ENCODE results near the gene TOR4A. TPM values are rescaled to one million over a fixed set of nuclear protein-coding genes. Genes with fewer than 3 reads are reported as not detected.
A peak's percentile ranks its signal among the peaks of the same experiment; 100 is the strongest.

TOR4A gene
- total and polyA plus RNA-seq, 9 donors: 0.85 to 16.3 (median 8.2) TPM

DNA sequence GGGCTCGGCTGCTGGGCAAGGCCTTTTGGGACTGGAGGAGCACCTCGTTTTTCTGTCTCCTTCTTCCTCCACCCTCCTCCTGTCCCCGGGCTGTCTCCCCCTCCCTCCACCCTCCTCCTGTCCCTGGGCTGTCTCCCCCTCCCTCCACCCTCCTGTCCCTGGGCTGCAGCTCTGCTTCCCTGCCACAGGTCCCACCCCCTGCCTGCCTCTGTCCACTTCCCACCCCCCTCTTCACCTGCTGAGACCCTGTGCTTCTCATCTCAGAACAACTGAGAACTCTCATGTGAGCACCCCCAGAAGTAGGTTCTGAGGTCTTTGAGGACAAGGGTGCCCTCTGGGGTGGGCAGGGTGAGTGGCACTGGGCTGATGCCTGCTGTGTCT, 5.8 kb upstream of the TOR4A start:
- no peak overlapping the region for H3K27ac ChIP-seq
- H3K4me3 ChIP-seq: no peak overlapping the region
- WGBS, 3 donors: 39 to 58% (median 48%) methylated on average over 3 of the region's 3 CpGs
- TF ChIP-seq, protein P1, sequence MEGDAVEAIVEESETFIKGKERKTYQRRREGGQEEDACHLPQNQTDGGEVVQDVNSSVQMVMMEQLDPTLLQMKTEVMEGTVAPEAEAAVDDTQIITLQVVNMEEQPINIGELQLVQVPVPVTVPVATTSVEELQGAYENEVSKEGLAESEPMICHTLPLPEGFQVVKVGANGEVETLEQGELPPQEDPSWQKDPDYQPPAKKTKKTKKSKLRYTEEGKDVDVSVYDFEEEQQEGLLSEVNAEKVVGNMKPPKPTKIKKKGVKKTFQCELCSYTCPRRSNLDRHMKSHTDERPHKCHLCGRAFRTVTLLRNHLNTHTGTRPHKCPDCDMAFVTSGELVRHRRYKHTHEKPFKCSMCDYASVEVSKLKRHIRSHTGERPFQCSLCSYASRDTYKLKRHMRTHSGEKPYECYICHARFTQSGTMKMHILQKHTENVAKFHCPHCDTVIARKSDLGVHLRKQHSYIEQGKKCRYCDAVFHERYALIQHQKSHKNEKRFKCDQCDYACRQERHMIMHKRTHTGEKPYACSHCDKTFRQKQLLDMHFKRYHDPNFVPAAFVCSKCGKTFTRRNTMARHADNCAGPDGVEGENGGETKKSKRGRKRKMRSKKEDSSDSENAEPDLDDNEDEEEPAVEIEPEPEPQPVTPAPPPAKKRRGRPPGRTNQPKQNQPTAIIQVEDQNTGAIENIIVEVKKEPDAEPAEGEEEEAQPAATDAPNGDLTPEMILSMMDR (IDR thresholded peaks at IDR 0.05): no peak
- TF ChIP-seq POLR2A (IDR thresholded peaks at IDR 0.05) (no peak), EP300 (IDR thresholded peaks at IDR 0.05) (no peak)
- peaks cover 10% of the 10 kb centered on the region for H3K4me1 ChIP-seq (ENCODE audit: insufficient read depth)
- no peaks in the 10 kb centered on the region for H3K36me3 ChIP-seq
- intact Hi-C loops (cut with DNase I): no loop called here
- H3K9me3 ChIP-seq: no peaks in the 10 kb centered on the region
- no peak for DNase-seq
- H3K27me3 ChIP-seq: no peaks in the 10 kb centered on the region

DNA sequence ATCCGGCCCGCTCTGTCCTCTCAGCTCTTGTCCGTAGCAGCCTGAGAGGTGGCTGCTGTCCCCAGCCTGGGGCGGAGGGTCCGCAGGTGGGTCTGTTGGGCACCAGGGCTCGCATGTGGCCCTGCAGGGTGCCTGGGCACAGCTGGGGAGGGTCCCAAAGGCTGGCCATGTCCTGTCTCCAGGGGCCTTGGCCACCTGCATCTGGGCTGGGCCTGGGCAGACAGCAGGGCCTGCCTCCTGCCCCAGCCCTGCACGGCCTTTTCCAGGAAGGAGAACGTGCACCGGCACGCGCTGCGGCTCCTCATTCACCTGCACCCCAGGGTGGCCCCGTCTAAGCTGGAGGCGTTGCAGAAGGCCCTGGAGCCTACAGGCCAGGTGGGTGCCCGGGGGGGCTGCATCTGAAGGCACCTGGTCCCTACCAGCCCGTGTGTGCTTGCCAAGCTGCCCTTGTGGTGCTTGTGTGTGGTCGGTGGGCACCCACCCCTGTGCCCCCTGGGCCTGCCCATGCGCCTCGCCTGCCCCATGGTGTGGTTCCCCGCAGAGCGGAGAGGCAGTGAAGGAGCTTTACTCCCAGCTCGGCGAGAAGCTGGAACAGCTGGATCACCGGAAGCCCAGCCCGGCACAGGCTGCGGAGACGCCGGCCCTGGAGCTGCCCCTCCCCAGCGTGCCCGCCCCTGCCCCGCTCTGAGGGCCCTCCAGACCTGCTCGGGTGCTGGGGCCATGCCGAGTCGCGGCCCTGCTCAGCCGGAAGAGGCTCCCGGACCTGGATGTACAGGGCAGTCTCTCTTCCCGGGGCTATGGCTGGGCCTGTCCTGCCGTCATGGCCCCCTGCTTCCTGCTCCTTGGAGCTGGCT, 5.1 kb upstream of the TOR4A start:
- H3K36me3 ChIP-seq: no peaks in the 10 kb centered on the region
- DNase-seq: peak in 1 of 5 donors; percentile 21
- TF ChIP-seq, protein P1 (IDR thresholded peaks at IDR 0.05): no peak
- TF ChIP-seq EP300 (IDR thresholded peaks at IDR 0.05) (no peak), POLR2A (IDR thresholded peaks at IDR 0.05) (no peak)
- H3K4me3 ChIP-seq: no peak overlapping the region
- intact Hi-C loops (cut with DNase I): no loop called here
- no peaks in the 10 kb centered on the region for H3K27me3 ChIP-seq
- H3K27ac ChIP-seq: no peak overlapping the region
- H3K4me1 ChIP-seq (ENCODE audit: insufficient read depth): peaks cover 18% of the 10 kb centered on the region
- no peaks in the 10 kb centered on the region for H3K9me3 ChIP-seq
- WGBS, 3 donors: 92 to 94% (median 93%) methylated on average over 28 to 39 of the region's 39 CpGs

DNA sequence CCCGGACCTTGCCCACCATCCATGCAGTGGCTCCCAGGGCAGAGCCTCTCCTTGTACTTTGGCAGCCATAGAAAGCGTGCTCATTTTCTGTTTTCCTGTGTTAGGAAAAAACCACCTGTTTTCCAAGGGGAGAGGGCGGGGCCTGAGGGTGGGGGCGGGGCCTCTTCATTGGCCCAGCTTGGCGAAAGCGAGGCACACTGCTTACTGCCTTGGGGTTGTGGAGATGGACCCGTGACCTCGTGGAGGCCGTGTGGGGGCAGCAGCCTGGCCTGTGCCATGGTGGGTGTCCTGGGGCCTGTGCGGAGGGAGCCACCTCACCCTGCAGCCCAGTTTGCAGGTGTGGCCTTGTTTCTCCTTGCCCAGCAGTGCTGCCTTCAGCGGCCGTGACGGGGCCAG, 4.4 kb upstream of the TOR4A start:
- H3K4me1 ChIP-seq (ENCODE audit: insufficient read depth): peaks cover 19% of the 10 kb centered on the region
- H3K9me3 ChIP-seq: no peaks in the 10 kb centered on the region
- H3K27me3 ChIP-seq: no peaks in the 10 kb centered on the region
- TF ChIP-seq, protein P1 (IDR thresholded peaks at IDR 0.05): no peak
- no peak for TF ChIP-seq POLR2A (IDR thresholded peaks at IDR 0.05)
- no peak for TF ChIP-seq EP300 (IDR thresholded peaks at IDR 0.05)
- DNase-seq: no peak
- H3K36me3 ChIP-seq: no peaks in the 10 kb centered on the region
- no peak overlapping the region for H3K4me3 ChIP-seq
- 78 to 81% (median 80%) methylated on average over 13 of the region's 13 CpGs for WGBS, 3 donors
- intact Hi-C loops (cut with DNase I): no loop called here
- no peak overlapping the region for H3K27ac ChIP-seq

DNA sequence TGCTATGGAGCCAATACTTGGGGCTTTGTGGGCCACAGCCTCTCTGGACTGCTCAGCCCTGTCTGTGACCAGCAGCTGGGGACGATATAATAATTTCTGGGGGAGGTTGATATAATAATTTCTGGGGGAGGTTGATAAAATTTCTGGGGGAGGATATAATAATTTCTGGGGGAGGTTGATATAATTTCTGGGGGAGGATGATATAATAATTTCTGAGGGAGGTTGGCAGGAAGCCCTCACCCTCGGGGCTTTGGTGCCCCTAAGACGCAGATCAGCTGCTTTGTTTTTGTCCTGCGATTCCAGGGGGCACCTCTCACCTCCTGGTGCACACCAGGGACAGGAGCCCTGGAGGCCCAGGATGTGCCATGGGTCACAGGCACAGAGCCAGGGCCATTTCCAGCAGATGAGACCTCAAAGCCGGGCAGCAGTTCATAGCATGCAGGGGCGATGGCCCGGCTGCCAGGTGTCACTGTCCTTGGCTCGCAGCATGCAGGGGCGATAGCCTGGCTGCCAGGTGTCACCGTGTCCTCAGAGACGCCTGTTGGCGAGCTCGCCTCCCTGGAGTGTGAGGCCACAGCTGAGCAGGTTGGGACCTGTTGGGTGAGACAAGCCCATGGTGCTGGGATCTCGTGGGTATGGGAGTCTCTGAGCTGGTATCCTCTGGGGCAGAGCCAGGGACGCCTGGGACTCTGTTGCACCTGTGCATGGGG, 3.8 kb upstream of the TOR4A start:
- WGBS, 3 donors: 71 to 83% (median 73%) methylated on average over 15 of the region's 15 CpGs
- Histone ChIP-seq H3K36me3 (no peaks in the 10 kb centered on the region), H3K27me3 (no peaks in the 10 kb centered on the region), H3K4me1 (ENCODE audit: insufficient read depth) (peaks cover 19% of the 10 kb centered on the region), H3K4me3 (no peak overlapping the region), H3K27ac (no peak overlapping the region), H3K9me3 (no peaks in the 10 kb centered on the region)
- DNase-seq: peak in 2 of 5 donors; percentile 17 to 35
- no peak for TF ChIP-seq POLR2A (IDR thresholded peaks at IDR 0.05)
- intact Hi-C loops (cut with DNase I): no loop called here

DNA sequence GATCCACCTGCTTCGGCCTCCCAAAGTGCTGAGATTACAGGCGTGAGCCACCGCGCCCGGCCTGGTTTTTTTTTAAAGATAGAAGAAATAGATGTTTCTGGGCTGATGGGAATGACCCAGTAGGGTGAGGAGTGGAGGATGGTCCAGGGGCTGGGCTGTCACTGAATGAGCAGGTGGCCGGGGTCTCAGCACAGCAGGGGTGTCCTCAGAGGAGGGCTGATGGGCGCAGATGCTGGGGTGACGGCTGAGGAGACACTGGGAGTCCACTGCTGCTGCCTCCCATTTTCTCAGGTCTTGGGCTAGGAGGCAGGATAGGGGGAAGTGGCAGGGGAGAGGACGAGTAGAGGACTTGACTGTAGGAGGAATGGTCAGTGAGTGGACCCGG, 2.3 kb upstream of the TOR4A start:
- Histone ChIP-seq H3K27ac (no peak overlapping the region), H3K4me3 (no peak overlapping the region), H3K36me3 (no peaks in the 10 kb centered on the region), H3K9me3 (no peaks in the 10 kb centered on the region), H3K4me1 (ENCODE audit: insufficient read depth) (peaks cover 12% of the 10 kb centered on the region), H3K27me3 (no peaks in the 10 kb centered on the region)
- peak in 1 of 5 donors; percentile 19 for DNase-seq
- WGBS, 3 donors: 79 to 91% (median 88%) methylated on average over 10 of the region's 10 CpGs
- intact Hi-C loops (cut with DNase I): no loop called here
- TF ChIP-seq POLR2A (IDR thresholded peaks at IDR 0.05) (no peak), EP300 (IDR thresholded peaks at IDR 0.05) (no peak)
- TF ChIP-seq, protein P1 (IDR thresholded peaks at IDR 0.05): no peak

Data from ovary (tissue), 9 donors.